ENCODE data around the gene PAFAH2. TPM values are rescaled to one million over a fixed set of nuclear protein-coding genes. Genes with fewer than 3 reads are reported as not detected.
A peak's percentile ranks its signal among the peaks of the same experiment; 100 is the strongest.

Gene PAFAH2
- total and polyA plus RNA-seq, 2 of the 13 experiments (the other 11 are each of a cell fraction or from before 2014, with no cell fraction given): 6.9 to 9.4 TPM

DNA sequence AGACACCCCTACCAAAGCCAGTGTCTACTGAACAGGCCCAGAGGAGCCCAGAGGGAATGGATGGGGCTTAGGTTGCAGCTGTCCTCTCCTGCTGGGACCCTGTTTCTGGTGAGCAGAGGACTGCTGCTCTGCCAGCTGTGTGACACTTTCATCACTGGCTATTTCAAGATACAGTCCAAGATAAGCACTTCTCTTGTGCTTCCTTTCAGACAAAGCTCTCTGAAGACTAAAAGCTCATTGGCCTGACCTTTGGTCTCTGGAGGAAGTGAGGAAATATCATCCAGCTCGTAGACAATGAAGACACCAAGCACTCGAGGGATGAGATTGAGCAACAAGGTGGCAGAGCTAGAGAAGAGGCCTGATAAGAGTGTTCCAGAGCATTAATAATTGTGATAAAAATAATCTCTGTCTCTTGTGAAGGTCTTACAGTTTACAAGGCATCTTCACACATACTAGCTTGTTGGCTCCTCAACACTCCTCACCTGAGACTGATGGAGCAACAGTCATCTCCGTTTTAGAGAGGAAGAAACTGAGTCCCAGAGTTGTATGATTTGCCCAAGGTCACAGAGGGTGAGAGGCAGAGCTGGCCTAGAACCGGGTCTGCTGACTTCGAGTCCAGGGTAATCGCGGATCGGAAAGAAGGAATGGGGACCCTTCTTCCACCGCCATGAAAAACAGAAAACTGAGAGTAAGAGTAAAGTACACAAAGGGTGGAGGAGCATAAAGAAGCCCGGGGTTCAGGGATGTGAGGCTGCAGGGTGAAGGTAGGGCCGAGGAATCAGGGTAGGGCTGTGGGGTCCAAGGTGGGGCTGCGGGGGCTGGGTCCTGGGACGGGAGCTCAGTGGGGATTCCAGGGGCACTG is 666 bp downstream of the PAFAH2 start (continued):
- TF ChIP-seq, protein P1, sequence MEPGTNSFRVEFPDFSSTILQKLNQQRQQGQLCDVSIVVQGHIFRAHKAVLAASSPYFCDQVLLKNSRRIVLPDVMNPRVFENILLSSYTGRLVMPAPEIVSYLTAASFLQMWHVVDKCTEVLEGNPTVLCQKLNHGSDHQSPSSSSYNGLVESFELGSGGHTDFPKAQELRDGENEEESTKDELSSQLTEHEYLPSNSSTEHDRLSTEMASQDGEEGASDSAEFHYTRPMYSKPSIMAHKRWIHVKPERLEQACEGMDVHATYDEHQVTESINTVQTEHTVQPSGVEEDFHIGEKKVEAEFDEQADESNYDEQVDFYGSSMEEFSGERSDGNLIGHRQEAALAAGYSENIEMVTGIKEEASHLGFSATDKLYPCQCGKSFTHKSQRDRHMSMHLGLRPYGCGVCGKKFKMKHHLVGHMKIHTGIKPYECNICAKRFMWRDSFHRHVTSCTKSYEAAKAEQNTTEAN (CRISPR knock-in tag; conservative IDR thresholded peaks at IDR 0.05): no peak
- TF ChIP-seq RCOR2 (CRISPR knock-in tag; IDR thresholded peaks at IDR 0.05) (0 out of 2 replicates have a peak, but pooled peaks have one; percentile 39), CEBPB (IDR thresholded peaks at IDR 0.05; ENCODE audit: borderline replicate concordance, low read depth, low read length) (peak; percentile 90), ZNF570 (CRISPR knock-in tag; IDR thresholded peaks at IDR 0.05; ENCODE audit: borderline replicate concordance) (no peak), RORA (CRISPR knock-in tag; IDR thresholded peaks at IDR 0.05) (no peak), AGO1 (IDR thresholded peaks at IDR 0.05; ENCODE audit: low read depth, low read length, poor library complexity, severe bottlenecking) (no peak), ZIK1 (CRISPR knock-in tag; IDR thresholded peaks at IDR 0.05; ENCODE audit: borderline replicate concordance, low read depth) (no peak), ATAD3A (CRISPR knock-in tag; IDR thresholded peaks at IDR 0.05) (no peak), TBX3 (IDR thresholded peaks at IDR 0.05; ENCODE audit: borderline replicate concordance) (no peak), PHF21A (CRISPR knock-in tag; IDR thresholded peaks at IDR 0.05) (no peak), HOXA5 (CRISPR knock-in tag; IDR thresholded peaks at IDR 0.05) (no peak), ZSCAN30 (CRISPR knock-in tag; IDR thresholded peaks at IDR 0.05) (peak; percentile 55; the same call in 1 of the 2 replicates), CBX5 (CRISPR knock-in tag; IDR thresholded peaks at IDR 0.05; ENCODE audit: borderline replicate concordance) (no peak; the same call in 1 of the 2 replicates), ZNF143 (CRISPR knock-in tag; IDR thresholded peaks at IDR 0.05) (no peak)
- TF ChIP-seq, protein P2, sequence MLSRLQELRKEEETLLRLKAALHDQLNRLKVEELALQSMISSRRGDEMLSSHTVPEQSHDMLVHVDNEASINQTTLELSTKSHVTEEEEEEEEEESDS (CRISPR knock-in tag; IDR thresholded peaks at IDR 0.05; ENCODE audit: borderline replicate concordance): no peak
- TF ChIP-seq, protein P3, sequence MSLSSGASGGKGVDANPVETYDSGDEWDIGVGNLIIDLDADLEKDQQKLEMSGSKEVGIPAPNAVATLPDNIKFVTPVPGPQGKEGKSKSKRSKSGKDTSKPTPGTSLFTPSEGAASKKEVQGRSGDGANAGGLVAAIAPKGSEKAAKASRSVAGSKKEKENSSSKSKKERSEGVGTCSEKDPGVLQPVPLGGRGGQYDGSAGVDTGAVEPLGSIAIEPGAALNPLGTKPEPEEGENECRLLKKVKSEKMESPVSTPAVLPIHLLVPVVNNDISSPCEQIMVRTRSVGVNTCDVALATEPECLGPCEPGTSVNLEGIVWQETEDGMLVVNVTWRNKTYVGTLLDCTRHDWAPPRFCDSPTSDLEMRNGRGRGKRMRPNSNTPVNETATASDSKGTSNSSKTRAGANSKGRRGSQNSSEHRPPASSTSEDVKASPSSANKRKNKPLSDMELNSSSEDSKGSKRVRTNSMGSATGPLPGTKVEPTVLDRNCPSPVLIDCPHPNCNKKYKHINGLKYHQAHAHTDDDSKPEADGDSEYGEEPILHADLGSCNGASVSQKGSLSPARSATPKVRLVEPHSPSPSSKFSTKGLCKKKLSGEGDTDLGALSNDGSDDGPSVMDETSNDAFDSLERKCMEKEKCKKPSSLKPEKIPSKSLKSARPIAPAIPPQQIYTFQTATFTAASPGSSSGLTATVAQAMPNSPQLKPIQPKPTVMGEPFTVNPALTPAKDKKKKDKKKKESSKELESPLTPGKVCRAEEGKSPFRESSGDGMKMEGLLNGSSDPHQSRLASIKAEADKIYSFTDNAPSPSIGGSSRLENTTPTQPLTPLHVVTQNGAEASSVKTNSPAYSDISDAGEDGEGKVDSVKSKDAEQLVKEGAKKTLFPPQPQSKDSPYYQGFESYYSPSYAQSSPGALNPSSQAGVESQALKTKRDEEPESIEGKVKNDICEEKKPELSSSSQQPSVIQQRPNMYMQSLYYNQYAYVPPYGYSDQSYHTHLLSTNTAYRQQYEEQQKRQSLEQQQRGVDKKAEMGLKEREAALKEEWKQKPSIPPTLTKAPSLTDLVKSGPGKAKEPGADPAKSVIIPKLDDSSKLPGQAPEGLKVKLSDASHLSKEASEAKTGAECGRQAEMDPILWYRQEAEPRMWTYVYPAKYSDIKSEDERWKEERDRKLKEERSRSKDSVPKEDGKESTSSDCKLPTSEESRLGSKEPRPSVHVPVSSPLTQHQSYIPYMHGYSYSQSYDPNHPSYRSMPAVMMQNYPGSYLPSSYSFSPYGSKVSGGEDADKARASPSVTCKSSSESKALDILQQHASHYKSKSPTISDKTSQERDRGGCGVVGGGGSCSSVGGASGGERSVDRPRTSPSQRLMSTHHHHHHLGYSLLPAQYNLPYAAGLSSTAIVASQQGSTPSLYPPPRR (CRISPR knock-in tag; IDR thresholded peaks at IDR 0.05; ENCODE audit: borderline replicate concordance): no peak
- TF ChIP-seq, protein P4, sequence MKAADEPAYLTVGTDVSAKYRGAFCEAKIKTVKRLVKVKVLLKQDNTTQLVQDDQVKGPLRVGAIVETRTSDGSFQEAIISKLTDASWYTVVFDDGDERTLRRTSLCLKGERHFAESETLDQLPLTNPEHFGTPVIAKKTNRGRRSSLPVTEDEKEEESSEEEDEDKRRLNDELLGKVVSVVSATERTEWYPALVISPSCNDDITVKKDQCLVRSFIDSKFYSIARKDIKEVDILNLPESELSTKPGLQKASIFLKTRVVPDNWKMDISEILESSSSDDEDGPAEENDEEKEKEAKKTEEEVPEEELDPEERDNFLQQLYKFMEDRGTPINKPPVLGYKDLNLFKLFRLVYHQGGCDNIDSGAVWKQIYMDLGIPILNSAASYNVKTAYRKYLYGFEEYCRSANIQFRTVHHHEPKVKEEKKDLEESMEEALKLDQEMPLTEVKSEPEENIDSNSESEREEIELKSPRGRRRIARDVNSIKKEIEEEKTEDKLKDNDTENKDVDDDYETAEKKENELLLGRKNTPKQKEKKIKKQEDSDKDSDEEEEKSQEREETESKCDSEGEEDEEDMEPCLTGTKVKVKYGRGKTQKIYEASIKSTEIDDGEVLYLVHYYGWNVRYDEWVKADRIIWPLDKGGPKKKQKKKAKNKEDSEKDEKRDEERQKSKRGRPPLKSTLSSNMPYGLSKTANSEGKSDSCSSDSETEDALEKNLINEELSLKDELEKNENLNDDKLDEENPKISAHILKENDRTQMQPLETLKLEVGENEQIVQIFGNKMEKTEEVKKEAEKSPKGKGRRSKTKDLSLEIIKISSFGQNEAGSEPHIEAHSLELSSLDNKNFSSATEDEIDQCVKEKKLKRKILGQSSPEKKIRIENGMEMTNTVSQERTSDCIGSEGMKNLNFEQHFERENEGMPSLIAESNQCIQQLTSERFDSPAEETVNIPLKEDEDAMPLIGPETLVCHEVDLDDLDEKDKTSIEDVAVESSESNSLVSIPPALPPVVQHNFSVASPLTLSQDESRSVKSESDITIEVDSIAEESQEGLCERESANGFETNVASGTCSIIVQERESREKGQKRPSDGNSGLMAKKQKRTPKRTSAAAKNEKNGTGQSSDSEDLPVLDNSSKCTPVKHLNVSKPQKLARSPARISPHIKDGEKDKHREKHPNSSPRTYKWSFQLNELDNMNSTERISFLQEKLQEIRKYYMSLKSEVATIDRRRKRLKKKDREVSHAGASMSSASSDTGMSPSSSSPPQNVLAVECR (CRISPR knock-in tag; IDR thresholded peaks at IDR 0.05; ENCODE audit: borderline replicate concordance): no peak
